ENCODE results near the gene EPB41L1.

- TF ChIP-seq CTCF (IDR thresholded peaks at IDR 0.05) (no peak), ZFX (IDR thresholded peaks at IDR 0.05; ENCODE audit: borderline replicate concordance) (no peak)
These were observed 27.6 kb upstream of the EPB41L1 start for GRCh38 chr20:36126836-36127527.
